ENCODE data around the gene ANKRD30B.

DNA sequence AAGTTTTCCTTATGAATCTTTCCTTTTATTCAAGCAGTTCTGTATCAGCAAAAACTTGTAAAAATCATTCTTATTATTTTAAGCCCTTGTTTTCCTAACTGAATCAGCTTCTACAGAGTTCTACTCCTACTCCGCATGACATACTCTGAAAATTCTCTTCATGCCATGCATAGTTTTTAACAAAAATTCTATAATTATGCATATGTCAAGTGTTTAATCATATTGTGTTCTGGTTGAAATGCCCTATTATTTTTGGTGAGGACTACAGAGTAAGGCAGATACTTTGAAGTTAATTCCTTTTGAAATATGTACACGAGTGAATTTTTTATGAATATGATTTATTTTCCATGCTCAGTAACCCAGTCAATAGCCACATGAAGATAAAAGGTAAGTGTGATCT lies 28.8 kb downstream of the ANKRD30B start:
- TF ChIP-seq CTCF (IDR thresholded peaks at IDR 0.05), result no peak
- no peak for TF ChIP-seq POLR2A (IDR thresholded peaks at IDR 0.05)
